ENCODE results near the gene PCDHGA7.
"Not testable (repeated sequence)": the region's sequence is repeated elsewhere in the genome, so short reads cannot be mapped to it uniquely, and the experiment has no call there.

PCDHGA7 gene

DNA sequence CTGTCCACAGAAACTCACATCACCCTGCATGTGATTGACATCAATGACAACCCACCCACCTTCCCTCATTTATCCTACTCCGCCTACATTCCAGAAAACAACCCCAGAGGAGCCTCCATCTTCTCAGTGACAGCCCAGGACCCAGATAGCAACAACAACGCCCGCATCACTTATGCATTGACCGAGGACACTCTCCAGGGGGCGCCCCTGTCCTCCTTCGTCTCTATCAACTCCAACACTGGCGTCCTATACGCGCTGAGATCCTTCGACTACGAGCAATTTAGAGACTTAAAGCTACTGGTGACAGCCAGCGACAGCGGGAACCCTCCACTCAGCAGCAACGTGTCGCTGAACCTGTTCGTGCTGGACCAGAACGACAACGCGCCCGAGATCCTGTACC is 37.2 kb upstream of the PCDHGA7 start:
- H3K4me3 ChIP-seq (ENCODE audit: low read depth, low read length), result no peak overlapping the region
- TF ChIP-seq, protein P1, sequence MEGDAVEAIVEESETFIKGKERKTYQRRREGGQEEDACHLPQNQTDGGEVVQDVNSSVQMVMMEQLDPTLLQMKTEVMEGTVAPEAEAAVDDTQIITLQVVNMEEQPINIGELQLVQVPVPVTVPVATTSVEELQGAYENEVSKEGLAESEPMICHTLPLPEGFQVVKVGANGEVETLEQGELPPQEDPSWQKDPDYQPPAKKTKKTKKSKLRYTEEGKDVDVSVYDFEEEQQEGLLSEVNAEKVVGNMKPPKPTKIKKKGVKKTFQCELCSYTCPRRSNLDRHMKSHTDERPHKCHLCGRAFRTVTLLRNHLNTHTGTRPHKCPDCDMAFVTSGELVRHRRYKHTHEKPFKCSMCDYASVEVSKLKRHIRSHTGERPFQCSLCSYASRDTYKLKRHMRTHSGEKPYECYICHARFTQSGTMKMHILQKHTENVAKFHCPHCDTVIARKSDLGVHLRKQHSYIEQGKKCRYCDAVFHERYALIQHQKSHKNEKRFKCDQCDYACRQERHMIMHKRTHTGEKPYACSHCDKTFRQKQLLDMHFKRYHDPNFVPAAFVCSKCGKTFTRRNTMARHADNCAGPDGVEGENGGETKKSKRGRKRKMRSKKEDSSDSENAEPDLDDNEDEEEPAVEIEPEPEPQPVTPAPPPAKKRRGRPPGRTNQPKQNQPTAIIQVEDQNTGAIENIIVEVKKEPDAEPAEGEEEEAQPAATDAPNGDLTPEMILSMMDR (IDR thresholded peaks at IDR 0.05; ENCODE audit: borderline replicate concordance, insufficient read depth, low read depth, low read length), result no peak

- not testable (repeated sequence) for H3K4me3 ChIP-seq (ENCODE audit: low read depth, low read length)
These were observed 36.5 kb upstream of the PCDHGA7 start for GRCh38 chr5:141346017-141346416.

GRCh38 chr5:141349917-141350619 is 32.5 kb upstream of the PCDHGA7 start, which contains the start of gene PCDHGB1:
Gene PCDHGB1, plus strand, starts transcription at chr5:141350099. Its CDS starts 162 bp downstream, at chr5:141350261.
- no peak within 1 kb of the TSS for H3K4me3 ChIP-seq (ENCODE audit: low read depth, low read length)
- TF ChIP-seq, protein P1 (IDR thresholded peaks at IDR 0.05; ENCODE audit: borderline replicate concordance, insufficient read depth, low read depth, low read length), result peak; percentile 51; the same call in 1 of the 2 replicates

GRCh38 chr5:141351591-141351990 is 31.0 kb upstream of the PCDHGA7 start:
- H3K4me3 ChIP-seq (ENCODE audit: low read depth, low read length), result no peak overlapping the region
- TF ChIP-seq, protein P1 (IDR thresholded peaks at IDR 0.05; ENCODE audit: borderline replicate concordance, insufficient read depth, low read depth, low read length), result no peak

GRCh38 chr5:141354900-141355469 is 27.6 kb upstream of the PCDHGA7 start, which contains the start of gene PCDHGA4:
Gene PCDHGA4, plus strand, starts transcription at chr5:141355021. Its CDS starts 87 bp downstream, at chr5:141355108.
- TF ChIP-seq, protein P1 (IDR thresholded peaks at IDR 0.05; ENCODE audit: borderline replicate concordance, insufficient read depth, low read depth, low read length), result peak; percentile 32; the same call in 1 of the 2 replicates
- no peak within 1 kb of the TSS for H3K4me3 ChIP-seq (ENCODE audit: low read depth, low read length)

DNA sequence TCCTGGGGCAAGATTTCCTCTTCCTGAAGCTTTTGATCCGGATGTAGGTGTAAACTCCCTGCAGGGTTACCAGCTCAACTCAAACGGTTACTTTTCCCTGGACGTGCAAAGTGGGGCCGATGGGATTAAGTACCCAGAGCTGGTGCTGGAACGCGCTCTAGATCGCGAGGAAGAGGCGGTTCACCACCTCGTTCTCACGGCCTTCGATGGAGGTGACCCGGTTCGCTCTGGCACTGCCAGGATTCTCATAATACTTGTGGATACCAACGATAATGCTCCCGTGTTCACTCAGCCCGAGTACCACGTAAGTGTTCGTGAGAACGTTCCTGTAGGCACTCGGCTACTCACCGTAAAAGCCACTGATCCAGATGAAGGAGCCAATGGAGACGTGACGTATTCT is 26.9 kb upstream of the PCDHGA7 start:
- TF ChIP-seq, protein P1 (IDR thresholded peaks at IDR 0.05; ENCODE audit: borderline replicate concordance, insufficient read depth, low read depth, low read length), result no peak

GRCh38 chr5:141356133-141356532 is 26.4 kb upstream of the PCDHGA7 start:
- TF ChIP-seq, protein P1 (IDR thresholded peaks at IDR 0.05; ENCODE audit: borderline replicate concordance, insufficient read depth, low read depth, low read length), result no peak
- H3K4me3 ChIP-seq (ENCODE audit: low read depth, low read length), result no peak overlapping the region

More for the DNA sequence above, 26.9 kb upstream of the PCDHGA7 start:
- no peak overlapping the region for H3K4me3 ChIP-seq (ENCODE audit: low read depth, low read length)

Data from GM12875 (cell line).